Right kidney (tissue), 1 donor: ENCODE data around the gene CRB1.
"Not testable (repeated sequence)": the region's sequence is repeated elsewhere in the genome, so short reads cannot be mapped to it uniquely, and the experiment has no call there.

Experiments used
- DNase-seq: peaks from one replicate; pipeline ENCODE4 v3.0.0-alpha.2; 2016

CRB1 gene

GRCh38 chr1:197463142-197463541, 195.1 kb downstream of the CRB1 start:
- no peak for DNase-seq

GRCh38 chr1:197464044-197464443, 196.0 kb downstream of the CRB1 start:
- DNase-seq = peak; percentile 19

GRCh38 chr1:197465528-197466327, 197.7 kb downstream of the CRB1 start:
- no peak for DNase-seq

DNA sequence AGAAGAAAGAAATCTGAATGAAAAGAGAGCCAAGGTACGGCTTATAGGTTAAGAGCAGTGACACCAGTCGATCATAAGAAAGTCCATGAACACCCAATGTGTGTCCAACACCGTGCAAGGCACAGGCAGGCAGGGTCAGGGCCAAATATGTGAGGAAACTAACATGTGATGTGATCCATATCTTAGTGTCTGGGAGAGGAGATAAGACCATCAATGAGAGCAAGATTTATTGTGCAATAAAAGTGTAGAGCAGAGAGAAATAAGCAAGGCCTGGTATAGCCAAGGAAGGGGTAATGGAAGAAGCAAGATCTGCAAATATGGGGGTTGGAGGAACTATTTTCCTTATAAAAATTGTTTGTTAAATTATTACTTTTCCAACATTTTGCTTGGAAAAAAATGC, 198.8 kb downstream of the CRB1 start:
- DNase-seq = no peak

GRCh38 chr1:197467881-197468280, 199.8 kb downstream of the CRB1 start:
- no peak for DNase-seq

GRCh38 chr1:197468543-197469175, 200.6 kb downstream of the CRB1 start:
- DNase-seq = no peak

- DNase-seq = no peak
Measured at GRCh38 chr1:197469620-197470210, 201.7 kb downstream of the CRB1 start.

GRCh38 chr1:197470330-197470729, 202.3 kb downstream of the CRB1 start:
- no peak for DNase-seq

DNA sequence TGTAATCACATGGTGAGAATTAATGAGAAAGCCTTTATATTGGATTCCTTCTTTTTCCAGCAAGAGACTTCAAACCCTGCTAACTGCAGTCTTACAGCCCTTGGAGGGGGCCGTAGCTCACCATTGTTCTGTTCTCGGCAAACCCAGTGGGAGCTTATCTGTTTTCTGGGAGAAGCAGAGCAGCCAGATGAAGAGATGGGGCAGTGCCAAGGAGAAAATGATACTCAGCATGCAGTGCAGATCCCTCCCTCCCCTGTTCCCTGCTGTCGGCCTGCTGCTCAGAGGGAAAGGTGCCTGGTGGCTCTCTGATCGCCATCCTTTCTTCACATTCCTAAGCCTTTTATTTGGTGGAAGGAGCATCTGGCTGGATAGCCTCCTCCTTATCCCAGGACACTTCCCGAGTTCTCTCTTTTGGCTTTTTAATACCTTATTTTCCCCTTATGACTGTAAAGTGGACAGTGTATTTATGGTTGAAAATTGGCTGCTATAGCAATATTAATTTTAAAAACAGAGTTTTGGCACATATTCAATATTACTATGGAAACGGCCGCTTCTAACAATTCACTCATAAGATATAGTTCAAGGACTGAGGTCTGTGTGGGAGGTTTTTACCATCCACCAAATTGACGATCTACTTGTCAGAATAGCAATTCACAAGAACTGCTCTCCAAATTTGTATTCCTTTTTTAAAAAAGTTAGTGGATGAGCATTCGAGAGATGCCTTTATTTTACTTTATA, 203.4 kb downstream of the CRB1 start:
- DNase-seq = no peak

DNA sequence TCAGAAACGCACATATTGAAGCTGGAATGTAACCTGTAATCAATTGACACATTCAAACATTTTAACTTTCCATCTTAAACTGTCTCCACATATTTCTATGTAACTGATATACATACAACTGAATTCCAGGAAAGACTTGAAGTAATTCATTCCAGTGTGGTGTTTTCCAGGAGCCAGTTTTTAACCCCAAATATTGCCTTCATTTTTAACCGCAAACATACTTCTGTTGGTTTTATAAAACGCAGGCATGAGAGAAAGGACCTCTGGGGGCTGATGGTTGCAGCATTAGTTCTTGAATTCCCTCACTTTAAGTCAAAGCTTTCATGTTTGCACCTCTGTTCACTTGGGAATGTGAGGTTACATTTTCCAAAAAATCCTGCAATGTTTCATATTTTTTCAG, 204.1 kb downstream of the CRB1 start:
- no peak for DNase-seq

DNA sequence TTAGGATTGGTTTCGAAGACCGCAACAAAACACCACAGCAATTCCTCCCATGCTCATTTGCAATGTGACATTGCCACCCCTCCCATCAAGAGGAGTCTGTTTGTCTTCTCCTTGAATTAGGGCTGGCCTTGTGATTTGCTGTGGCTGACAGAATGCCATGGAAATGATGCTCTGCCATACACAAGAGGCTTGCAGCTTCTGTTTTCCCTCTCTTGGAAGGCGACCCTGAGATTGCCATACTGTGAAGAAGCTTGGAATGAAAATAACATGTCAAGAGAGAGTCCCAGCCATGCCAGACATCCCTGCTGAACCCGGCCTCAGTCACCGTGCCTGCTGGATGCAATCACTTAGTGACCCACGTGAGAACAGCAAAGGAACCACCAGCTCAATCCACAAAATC, 212.4 kb downstream of the CRB1 start:
- no peak for DNase-seq

DNA sequence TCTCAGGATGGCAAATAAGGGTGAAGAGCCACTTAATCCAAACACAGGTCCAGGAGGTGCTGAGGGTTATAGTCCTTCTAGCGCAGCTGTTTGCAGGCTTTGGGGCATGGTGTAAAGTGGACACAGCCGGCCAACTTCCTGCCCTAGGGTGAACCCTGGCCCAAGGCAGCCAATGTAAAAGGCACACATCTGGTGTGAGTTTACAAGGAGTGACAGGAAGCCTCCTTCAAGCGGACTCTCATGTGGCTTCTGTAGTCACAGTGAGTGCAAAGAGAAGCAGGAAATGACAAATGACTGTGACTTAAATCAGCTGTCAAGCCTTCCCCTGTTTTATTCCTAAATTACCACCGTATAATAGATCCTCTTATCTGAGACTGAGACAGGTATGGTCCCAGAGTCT, 213.0 kb downstream of the CRB1 start:
- no peak for DNase-seq

DNA sequence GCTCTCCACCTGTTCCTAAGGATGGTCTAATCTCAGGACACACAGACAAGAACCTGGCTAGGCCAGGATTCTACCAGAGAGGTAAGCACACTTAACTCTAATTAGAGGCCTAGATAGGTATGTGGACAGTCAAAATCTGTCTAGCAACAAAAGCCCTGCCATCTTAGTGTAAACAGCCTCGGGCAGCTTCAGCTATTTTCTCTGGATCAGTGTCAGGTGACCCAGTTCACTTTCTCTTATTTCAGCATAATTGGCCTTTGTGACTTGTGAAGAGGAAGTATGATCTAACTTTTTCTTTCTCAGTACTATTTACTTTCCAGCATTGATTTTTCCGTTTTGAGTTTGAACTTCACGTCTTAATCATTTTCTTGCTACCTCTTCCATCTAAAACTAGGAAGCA, 217.7 kb downstream of the CRB1 start:
- no peak for DNase-seq

GRCh38 chr1:197486946-197487345, 218.9 kb downstream of the CRB1 start:
- DNase-seq = no peak

GRCh38 chr1:197491505-197491904, 223.5 kb downstream of the CRB1 start:
- DNase-seq = not testable (repeated sequence)

DNA sequence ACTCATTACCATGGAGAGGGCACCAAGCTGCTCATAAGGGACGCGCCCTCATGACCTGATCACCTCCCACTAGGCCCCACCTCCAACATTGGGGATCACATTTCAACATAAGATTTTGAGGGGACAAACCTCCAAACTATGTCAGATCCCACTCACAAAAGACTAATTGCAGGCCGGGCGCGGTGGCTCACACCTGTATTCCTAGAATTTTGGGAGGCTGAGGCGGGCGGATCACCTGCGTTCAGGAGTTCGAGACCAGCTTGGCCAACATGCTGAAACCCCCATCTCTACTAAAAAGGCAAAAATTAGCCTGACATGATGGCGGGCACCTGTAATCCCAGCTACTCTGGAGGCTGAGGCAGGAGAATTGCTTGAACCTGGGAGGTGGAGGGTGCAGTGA, 228.7 kb downstream of the CRB1 start:
- no peak for DNase-seq

DNA sequence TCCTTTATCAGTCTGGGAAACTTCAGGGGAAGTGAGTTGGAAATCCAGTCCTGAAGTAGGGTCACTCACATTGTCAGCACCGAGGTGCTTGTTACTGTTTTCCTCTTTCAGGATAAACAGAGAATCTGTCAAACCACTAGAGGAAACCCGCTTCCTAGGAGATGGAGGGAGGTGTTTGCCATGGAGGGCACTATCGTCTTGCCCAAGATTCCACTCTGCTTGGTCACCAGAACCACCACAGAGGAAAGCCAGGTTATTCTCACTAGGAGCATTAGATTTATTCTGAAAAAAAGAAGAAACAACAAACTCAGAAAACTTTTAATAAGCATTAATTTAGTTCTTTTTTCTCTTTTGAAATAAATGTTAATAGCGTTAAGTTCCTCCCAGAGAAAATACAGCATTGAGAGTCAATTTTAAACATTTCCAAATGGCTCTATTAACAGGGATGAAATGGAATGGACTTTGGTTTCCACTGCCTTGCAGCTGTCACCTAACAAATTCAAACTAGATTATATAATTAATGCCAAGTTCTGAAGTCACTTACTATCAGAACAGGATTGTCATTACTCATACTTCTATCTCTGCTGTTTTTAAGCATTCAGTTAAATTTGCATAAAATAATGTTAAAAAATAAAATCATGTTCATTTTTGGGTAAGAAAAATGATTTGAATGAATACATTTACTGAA, 242.8 kb downstream of the CRB1 start:
- no peak for DNase-seq

DNA sequence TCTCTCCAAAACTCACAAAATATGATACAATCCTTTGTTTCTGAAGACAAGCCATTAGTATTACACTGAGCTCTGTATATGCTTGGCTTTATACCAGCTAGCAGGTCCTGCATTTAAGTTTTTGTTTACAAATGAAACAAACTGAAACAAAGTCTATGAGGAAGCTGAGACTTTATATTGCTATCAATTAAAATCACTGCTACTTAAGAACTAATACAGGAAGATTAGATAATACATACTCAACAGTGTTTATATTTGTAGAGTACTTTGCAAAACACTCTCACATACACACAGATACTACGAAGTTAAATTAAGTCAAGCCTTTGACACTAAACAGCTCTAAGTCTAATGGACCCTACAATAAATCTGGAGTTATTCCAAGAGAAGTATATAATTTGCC, 247.4 kb downstream of the CRB1 start:
- DNase-seq = no peak

DNA sequence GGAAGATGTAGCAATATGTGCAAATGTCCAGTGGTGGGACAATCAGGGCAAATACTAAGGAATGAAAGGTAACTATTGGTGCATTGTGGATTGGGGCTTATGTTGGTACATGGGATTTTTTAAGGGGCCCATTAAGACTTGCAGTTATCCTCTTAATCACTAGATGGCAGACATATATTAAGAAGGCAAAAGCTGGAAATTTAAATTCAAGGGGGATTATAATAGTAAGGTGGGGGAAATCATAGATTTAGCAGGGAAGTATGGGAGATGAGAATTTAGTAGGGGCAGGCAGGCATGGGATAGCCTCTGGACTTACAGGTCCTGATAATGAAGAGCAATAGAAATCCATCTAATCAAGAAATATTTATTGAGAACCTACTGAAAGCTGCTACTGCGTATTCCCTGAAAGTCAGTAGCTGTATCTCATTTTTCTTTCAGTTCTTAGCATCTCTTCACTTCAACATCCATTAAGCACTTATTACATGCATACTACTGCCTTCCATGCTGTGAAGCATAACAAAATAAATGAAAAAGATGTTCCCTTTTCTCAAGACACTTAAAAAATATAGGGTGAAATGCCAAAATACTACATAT, 251.8 kb downstream of the CRB1 start:
- DNase-seq = no peak

DNA sequence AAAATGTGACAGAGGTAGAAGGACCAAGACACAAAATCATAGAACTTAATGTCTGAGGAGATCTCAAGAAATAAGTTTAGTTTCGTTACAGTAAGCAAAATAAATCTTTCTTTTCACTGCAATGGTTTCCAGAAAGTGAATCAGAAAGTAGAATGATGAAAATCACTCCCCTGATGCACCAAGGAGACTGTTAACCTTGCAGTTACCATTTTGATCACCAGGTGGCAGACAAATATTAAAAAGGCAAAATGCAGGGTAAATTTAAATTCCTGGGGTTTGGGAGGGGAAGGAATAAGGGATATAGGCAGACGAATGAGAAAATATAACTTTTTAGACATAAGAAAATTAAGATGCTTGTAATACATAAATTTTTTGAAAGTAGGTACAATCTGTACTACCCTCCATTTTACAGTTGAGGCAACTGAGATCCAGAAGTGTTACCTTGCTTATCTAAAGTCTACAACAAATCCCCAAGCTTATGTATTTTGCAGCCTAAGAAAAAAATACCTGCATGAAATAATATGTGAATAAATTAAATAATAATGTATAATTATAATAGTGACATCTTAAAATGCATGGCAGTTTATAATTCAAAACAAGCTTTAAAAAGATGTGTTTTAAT, 253.2 kb downstream of the CRB1 start:
- no peak for DNase-seq

DNA sequence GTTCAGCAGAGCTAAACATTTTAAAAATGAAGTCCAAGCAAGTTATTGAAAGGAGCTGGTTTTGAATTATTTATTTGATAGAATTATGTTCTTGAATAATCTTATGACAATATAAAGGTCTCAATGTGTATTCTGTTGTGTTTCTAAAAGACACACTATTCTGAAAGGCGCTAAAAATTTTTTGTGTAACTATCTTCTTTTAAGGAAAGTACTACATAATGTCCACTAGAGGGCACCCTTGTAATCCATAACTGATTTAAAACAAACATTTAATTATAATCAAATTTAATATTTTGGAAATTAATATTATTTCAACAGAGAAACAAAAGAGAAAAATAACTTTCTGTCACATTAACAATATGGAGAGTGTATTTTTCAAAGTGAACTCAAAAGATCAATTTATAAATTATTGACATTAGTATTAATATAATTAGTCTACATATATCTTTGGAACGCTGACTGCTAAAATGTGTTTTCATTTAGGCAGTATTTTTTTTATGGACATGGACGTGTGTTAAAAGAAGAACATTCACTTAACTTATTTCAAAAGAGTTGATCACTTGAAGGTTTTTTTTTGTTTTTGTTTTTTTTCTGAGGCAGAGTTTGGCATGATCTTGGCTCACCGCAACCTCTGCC, 258.8 kb downstream of the CRB1 start:
- no peak for DNase-seq
